Kidney (tissue), 14 donors: ENCODE measurements around the gene ZRSR2. TPM values are rescaled to one million over a fixed set of nuclear protein-coding genes. Genes with fewer than 3 reads are reported as not detected.

Experiments used
- DNase-seq, 5 donors: peaks; one replicate each; pipeline ENCODE4 v3.0.0-alpha.2; 2013 to 2020
- FAIRE-seq: peaks from 2 replicates; lab custom pipeline; 2012; peaks lifted over from hg19 to GRCh38; lab: Jason Lieb, UNC
- H3K27ac ChIP-seq, 2 donors: one replicate each; pipeline ENCODE4 v1.7.0; 2013; ENCODE audit warnings: low read depth in 2 of 2, low read length in 2 of 2, inconsistent platforms in 1 of 2
- H3K27me3 ChIP-seq: one replicate; pipeline ENCODE4 v1.7.1; 2013; ENCODE audit warnings: low read length, inconsistent platforms; ENCODE audit not compliant: control insufficient read depth, insufficient read depth
- H3K36me3 ChIP-seq, 3 donors: one replicate each; pipeline versions ENCODE4 v1.7.0 to v1.7.1; 2013; ENCODE audit warnings: low read length in 3 of 3, control low read depth in 1 of 3, inconsistent platforms in 1 of 3; ENCODE audit not compliant: insufficient read depth in 3 of 3, control insufficient read depth in 2 of 3
- H3K4me1 ChIP-seq, 3 donors: one replicate each; pipeline versions ENCODE4 v1.7.0 to v1.7.1; 2013; ENCODE audit warnings: low read length in 3 of 3, inconsistent platforms in 1 of 3, low read depth in 1 of 3; ENCODE audit not compliant: control insufficient read depth in 2 of 3, insufficient read depth in 2 of 3
- H3K4me3 ChIP-seq, 3 donors: one replicate each; pipeline versions ENCODE4 v1.7.0 to v1.8.1; 2013; ENCODE audit warnings: low read length in 3 of 3, control low read depth in 1 of 3, inconsistent platforms in 1 of 3
- H3K9ac ChIP-seq, 3 donors: one replicate each; pipeline versions ENCODE4 v1.7.0 to v1.7.1; 2013; ENCODE audit warnings: low read length in 3 of 3, control low read depth in 1 of 3, inconsistent platforms in 1 of 3
- H3K9me3 ChIP-seq, 3 donors: one replicate each; pipeline versions ENCODE4 v1.7.0 to v1.7.1; 2013; ENCODE audit warnings: low read length in 3 of 3, control low read depth in 1 of 3, inconsistent platforms in 1 of 3; ENCODE audit not compliant: control insufficient read depth in 2 of 3, insufficient read depth in 1 of 3
- CTCF ChIP-seq: IDR thresholded peaks from 3 replicates; pipeline ENCODE4 v1.5.1; 2012; ENCODE audit warnings: mild to moderate bottlenecking, moderate library complexity, borderline replicate concordance; ENCODE audit not compliant: insufficient read depth; ENCODE audit errors: extremely low read depth
- intact Hi-C: fragments of 100-400 bp; cut with DNase I; formaldehyde crosslinking; loops from one replicate; pipeline ENCODE4 v1.11.1; 2022
- polyA plus RNA-seq: library from polyadenylated mRNA; stranded (reverse); fragments of 350-450 nt; fragmentation: Illumina TruSeq; extraction: RNeasy Lipid Tissue Mini Kit (QIAGEN cat#74804); gene quantifications from one replicate; pipeline ENCODE4 v1.2.3, GENCODE V29; 2014; ENCODE audit warnings: low read depth, low replicate concordance; ENCODE audit not compliant: insufficient read depth
- total RNA-seq: library from RNA; stranded (reverse); fragmentation: NEBNext Ultra II Directional; extraction: Animal tissue kit (Norgen Biotek cat#: 25700); gene quantifications from one replicate; pipeline ENCODE4 v1.2.1, GENCODE V29; 2021
- donor health status: control.
- donor health status: control.
- donor health status: control.
- donor health status: control.
- donor health status: control.
- donor health status: DM: yes; HTN: yes; CAD: no.
- donor health status: Normal renal cell carcinoma (clear cell type).

ZRSR2 gene
- total and polyA plus RNA-seq, 2 donors from 2014 or later: 12.8 to 15.6 TPM

- TF ChIP-seq CTCF: no peak
- FAIRE-seq: no peak
- peaks cover 0 to 2% (median 0%) of the 10 kb centered on the region in 3 donors for H3K4me1 ChIP-seq
Observed at GRCh38 chrX:15797707-15798106, 7.4 kb downstream of the ZRSR2 start.

DNA sequence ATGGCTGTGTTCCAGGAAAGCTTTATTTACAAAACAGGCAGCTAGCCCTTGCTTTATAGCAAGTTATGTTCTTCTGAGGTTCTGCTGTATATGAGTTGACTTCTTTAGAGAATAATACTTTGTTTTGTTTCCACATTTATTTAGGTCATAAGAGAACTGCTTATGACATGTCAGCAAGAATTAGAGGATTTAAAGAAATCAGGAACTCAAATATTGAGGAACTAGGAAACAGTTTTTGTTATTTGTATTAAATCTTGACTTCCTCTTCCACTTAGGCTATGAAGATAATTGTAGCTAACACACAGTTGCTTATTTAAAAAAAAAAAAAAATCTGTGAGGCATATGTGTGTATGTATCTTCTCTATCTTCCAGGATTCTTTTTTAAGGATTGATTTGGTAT is 14.3 kb downstream of the ZRSR2 start:
- Histone ChIP-seq H3K4me3 (no peak overlapping the region), H3K4me1 (no peaks in the 10 kb centered on the region), H3K9ac (no peak overlapping the region), H3K36me3 (peaks cover 0 to 7% (median 0%) of the 10 kb centered on the region in 3 donors), H3K27me3 (no peaks in the 10 kb centered on the region), H3K27ac (no peak overlapping the region), H3K9me3 (no peaks in the 10 kb centered on the region)
- DNase-seq: no peak
- no peak for TF ChIP-seq CTCF
- intact Hi-C loops: no loop called here
- no peak for FAIRE-seq

More at GRCh38 chrX:15797707-15798106, 7.4 kb downstream of the ZRSR2 start:
- no peaks in the 10 kb centered on the region for H3K27me3 ChIP-seq
- intact Hi-C loops: no loop called here
- no peak overlapping the region for H3K4me3 ChIP-seq
- no peaks in the 10 kb centered on the region for H3K36me3 ChIP-seq
- H3K9ac ChIP-seq: no peak overlapping the region
- no peak for DNase-seq
- H3K9me3 ChIP-seq: no peaks in the 10 kb centered on the region
- no peak overlapping the region for H3K27ac ChIP-seq

DNA sequence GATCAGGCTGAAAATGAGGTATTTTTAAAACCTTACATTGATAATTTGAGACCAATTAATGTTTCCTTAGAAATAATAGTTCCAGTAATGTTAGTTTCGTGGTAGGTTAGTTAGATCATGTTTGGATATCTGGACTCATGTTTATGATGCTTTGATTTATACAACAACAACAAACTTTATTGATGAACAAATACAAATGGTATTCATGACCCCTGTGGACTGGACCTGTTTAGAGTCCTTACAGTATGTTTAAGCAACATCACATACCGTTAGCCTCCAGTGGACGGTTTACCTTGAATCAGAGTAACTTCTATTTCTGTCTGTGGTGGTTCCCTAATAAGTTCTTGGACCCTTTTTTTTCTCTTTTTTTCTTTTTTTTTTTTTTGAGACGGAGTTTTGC is 18.0 kb downstream of the ZRSR2 start:
- Histone ChIP-seq H3K36me3 (peaks cover 0 to 12% (median 0%) of the 10 kb centered on the region in 3 donors), H3K9ac (no peak overlapping the region), H3K9me3 (no peaks in the 10 kb centered on the region), H3K4me1 (no peaks in the 10 kb centered on the region), H3K27ac (no peak overlapping the region), H3K4me3 (no peak overlapping the region), H3K27me3 (no peaks in the 10 kb centered on the region)
- TF ChIP-seq CTCF: no peak
- FAIRE-seq (no peak), DNase-seq (no peak)
- intact Hi-C loops: no loop called here
